K562 (cell line): ENCODE data around the gene ARHGAP23. TPM values are rescaled to one million over a fixed set of nuclear protein-coding genes. Genes with fewer than 3 reads are reported as not detected.
A peak's percentile ranks its signal among the peaks of the same experiment; 100 is the strongest.

Source experiments
- EGR1 ChIP-seq: fragments of 450-650 bp; conservative IDR thresholded peaks from 2 replicates; pipeline ENCODE4 v1.6.1; 2017; ENCODE audit warnings: mild to moderate bottlenecking
- LCOR ChIP-seq: sonication (generic); formaldehyde crosslinking; IDR thresholded peaks from 2 replicates; pipeline ENCODE4 v1.8.0; 2022; ENCODE audit warnings: mild to moderate bottlenecking, missing genetic modification reagents
- MGA ChIP-seq: fragments of 450-650 bp; IDR thresholded peaks from 2 replicates; pipeline ENCODE4 v1.6.1; 2016; ENCODE audit warnings: mild to moderate bottlenecking, moderate library complexity
- NR2C2 ChIP-seq, 2 experiments: fragments of 200-800 bp in 1 of 2; sonication (Bioruptor generic) in 1 of 2; sonication (generic) in 1 of 2; formaldehyde crosslinking in 1 of 2; IDR thresholded peaks; 2 replicates each; pipeline versions ENCODE4 v1.6.1 to v1.8.0; 2016 to 2022; ENCODE audit warnings: mild to moderate bottlenecking in 1 of 2, missing compliant biosample characterization in 1 of 2, missing genetic modification characterization in 1 of 2, missing genetic modification reagents in 1 of 2
- SAFB2 ChIP-seq: fragments of 200-400 bp; formaldehyde crosslinking; IDR thresholded peaks from 2 replicates; pipeline ENCODE4 v1.6.1; 2018; ENCODE audit warnings: borderline replicate concordance, low read length, low read depth, moderate library complexity; ENCODE audit not compliant: severe bottlenecking
- ZBTB5 ChIP-seq: fragments of 450-650 bp; IDR thresholded peaks from 2 replicates; pipeline ENCODE4 v1.6.1; 2017; ENCODE audit warnings: antibody characterized with exemption
- polyA plus RNA-seq, 8 experiments: library from polyadenylated mRNA; depleted of rRNA in 4 of 8; stranded (reverse) in 5 of 8; unstranded in 3 of 8; fragments of >200 nt; fragmentation: Nextera tagmentation in 2 of 8; fragmentation: Illumina TruSeq in 1 of 8; extraction: Ambion mirVana in 2 of 8; extraction: Trizol in 1 of 8; gene quantifications; 2 replicates each; pipeline versions ENCODE4 v1.2.1 to v1.2.3, GENCODE V29; 2011 to 2014; ENCODE audit warnings: inconsistent platforms in 1 of 8, missing spikeins in 1 of 8
- total RNA-seq, 7 experiments: library from RNA; depleted of rRNA in 6 of 7; stranded (reverse); fragments of >200 nt in 6 of 7; fragmentation: Illumina TruSeq in 2 of 7; extraction: Trizol in 2 of 7; gene quantifications; 2 replicates each; pipeline versions ENCODE4 v1.2.1 to v1.2.3, GENCODE V29; 2011 to 2021; ENCODE audit warnings: low replicate concordance in 1 of 7

Gene ARHGAP23
- total and polyA plus RNA-seq, 9 of the 15 experiments (the other 6 are each of a cell fraction or from before 2014, with no cell fraction given) = 0.01 to 2.7 (median 0.70) TPM

- 0 out of 2 replicates have a peak, but pooled peaks have one; percentile 2 for TF ChIP-seq MGA
- TF ChIP-seq SAFB2 = no peak
- TF ChIP-seq EGR1 = 0 out of 2 replicates have a peak, but pooled peaks have one; percentile 28
- no peak for TF ChIP-seq LCOR (CRISPR knock-in tag)
- TF ChIP-seq NR2C2 (CRISPR knock-in tag; IDR thresholded peaks at IDR 0.05) = no peak
- TF ChIP-seq NR2C2 (tag; IDR thresholded peaks at IDR 0.05) = no peak
- no peak for TF ChIP-seq ZBTB5
Observed at GRCh38 chr17:38460716-38461630, 32.7 kb downstream of the ARHGAP23 start (continued).
